Colonic mucosa (tissue), 4 donors: ENCODE data around the gene AXIN2. TPM values are rescaled to one million over a fixed set of nuclear protein-coding genes. Genes with fewer than 3 reads are reported as not detected.
A peak's percentile ranks its signal among the peaks of the same experiment; 100 is the strongest.

Experiments
- DNase-seq: peaks from one replicate; pipeline ENCODE4 v3.0.0-alpha.2; 2020
- H3K27ac ChIP-seq: fragments of 200-600 bp; one replicate; pipeline ENCODE4 v1.8.0; 2021
- H3K27me3 ChIP-seq: fragments of 200-600 bp; one replicate; pipeline ENCODE4 v1.8.0; 2021
- H3K36me3 ChIP-seq: fragments of 200-600 bp; one replicate; pipeline ENCODE4 v1.8.0; 2021
- H3K4me1 ChIP-seq: fragments of 200-600 bp; one replicate; pipeline ENCODE4 v1.8.0; 2021; ENCODE audit warnings: mild to moderate bottlenecking
- H3K4me3 ChIP-seq: fragments of 200-600 bp; one replicate; pipeline ENCODE4 v1.8.0; 2021
- H3K9ac ChIP-seq, 2 donors: one replicate each; pipeline ENCODE4 v1.7.0; 2013; ENCODE audit warnings: control low read depth in 2 of 2, low read depth in 2 of 2, low read length in 2 of 2
- H3K9me3 ChIP-seq: fragments of 200-600 bp; one replicate; pipeline ENCODE4 v1.8.0; 2021
- CTCF ChIP-seq: fragments of 200-600 bp; IDR thresholded peaks from one replicate; pipeline ENCODE4 v1.8.0; 2022; ENCODE audit warnings: antibody characterized with exemption, mild to moderate bottlenecking
- intact Hi-C: fragments of 100-400 bp; cut with DNase I; formaldehyde crosslinking; loops from one replicate; pipeline ENCODE4 v1.14.1; 2022
- total RNA-seq, 2 donors: library from RNA; stranded (reverse); fragmentation: NEBNext Ultra II Directional in 1 of 2; extraction: Animal tissue kit (Norgen Biotek cat#: 25700) in 1 of 2; gene quantifications; one replicate each; pipeline ENCODE4 v1.2.1, GENCODE V29; 2021
- donor health status: healthy.
- donor health status: DM: no; HTN: no; CAD: no.
- donor health status: DM: no; HTN: no; CAD: no.

The AXIN2 gene
- total RNA-seq, 2 donors from 2014 or later, result 38.0 to 41.6 TPM

- H3K27ac ChIP-seq, result no peak overlapping the region
- TF ChIP-seq CTCF, result no peak
Observed at GRCh38 chr17:65522751-65523404, 38.6 kb downstream of the AXIN2 start.

DNA sequence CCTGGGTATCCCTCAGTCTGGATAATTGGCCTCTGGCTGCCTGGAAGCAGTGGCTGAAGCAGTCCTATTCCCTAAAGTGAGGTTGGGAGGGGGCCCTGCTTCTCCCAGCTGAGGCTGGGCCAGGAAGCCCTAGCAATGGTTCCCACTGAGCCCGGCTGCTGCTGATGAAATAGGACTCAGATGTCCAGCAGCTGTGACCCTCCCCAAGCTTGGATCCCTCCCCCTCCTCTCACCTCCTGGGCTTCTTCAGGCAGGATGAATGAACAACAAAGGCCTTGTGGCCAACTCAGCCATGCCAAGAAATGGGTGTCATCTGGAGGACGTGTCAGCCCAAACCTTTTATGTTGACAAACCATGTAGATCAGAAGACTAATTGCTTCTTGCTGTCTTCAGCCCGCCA is 42.0 kb downstream of the AXIN2 start:
- Histone ChIP-seq H3K4me1 (peaks cover 5% of the 10 kb centered on the region), H3K27ac (no peak overlapping the region), H3K4me3 (no peak overlapping the region), H3K9ac (no peak overlapping the region), H3K36me3 (no peaks in the 10 kb centered on the region), H3K27me3 (no peaks in the 10 kb centered on the region), H3K9me3 (no peaks in the 10 kb centered on the region)
- intact Hi-C loops, result no loop called here
- TF ChIP-seq CTCF, result no peak
- no peak for DNase-seq

More at GRCh38 chr17:65522751-65523404, 38.6 kb downstream of the AXIN2 start:
- H3K4me1 ChIP-seq, result no peaks in the 10 kb centered on the region
- no peaks in the 10 kb centered on the region for H3K36me3 ChIP-seq
- intact Hi-C loops, result no loop called here
- no peak overlapping the region for H3K4me3 ChIP-seq
- H3K9ac ChIP-seq, result no peak overlapping the region
- H3K9me3 ChIP-seq, result no peaks in the 10 kb centered on the region
- no peaks in the 10 kb centered on the region for H3K27me3 ChIP-seq
- DNase-seq, result no peak

- intact Hi-C loops, result no loop called here
- TF ChIP-seq CTCF, result no peak
- no peaks in the 10 kb centered on the region for H3K36me3 ChIP-seq
- no peak overlapping the region for H3K4me3 ChIP-seq
- DNase-seq, result no peak
- H3K27me3 ChIP-seq, result no peaks in the 10 kb centered on the region
- H3K9me3 ChIP-seq, result no peaks in the 10 kb centered on the region
- H3K4me1 ChIP-seq, result peaks cover 5% of the 10 kb centered on the region
- H3K27ac ChIP-seq, result no peak overlapping the region
- no peak overlapping the region for H3K9ac ChIP-seq
Observed at GRCh38 chr17:65518256-65518655, 43.2 kb downstream of the AXIN2 start.

GRCh38 chr17:65515959-65516948 is 45.2 kb downstream of the AXIN2 start:
- H3K4me1 ChIP-seq, result peaks cover 5% of the 10 kb centered on the region
- no peaks in the 10 kb centered on the region for H3K27me3 ChIP-seq
- DNase-seq, result no peak
- H3K36me3 ChIP-seq, result no peaks in the 10 kb centered on the region
- intact Hi-C loops, result no loop called here
- no peaks in the 10 kb centered on the region for H3K9me3 ChIP-seq
- peak overlapping the region in 1 of 2 donors; percentile 5 for H3K9ac ChIP-seq
- no peak for TF ChIP-seq CTCF
- H3K27ac ChIP-seq, result no peak overlapping the region
- no peak overlapping the region for H3K4me3 ChIP-seq

- Histone ChIP-seq H3K4me3 (no peak overlapping the region), H3K9ac (no peak overlapping the region), H3K27me3 (no peaks in the 10 kb centered on the region), H3K9me3 (no peaks in the 10 kb centered on the region), H3K36me3 (no peaks in the 10 kb centered on the region), H3K4me1 (peaks cover 5% of the 10 kb centered on the region), H3K27ac (no peak overlapping the region)
- no peak for DNase-seq
- intact Hi-C loops, result no loop called here
- no peak for TF ChIP-seq CTCF
Observed at GRCh38 chr17:65515512-65515911, 45.9 kb downstream of the AXIN2 start.
